NCI-H2196 (cell line): ENCODE measurements around the gene CPEB2.

Experiments
- DNase-seq: peaks from one replicate; lab custom pipeline; 2025; ENCODE audit not compliant: unreplicated experiment; lab: John Stamatoyannopoulos, UW

CPEB2 gene

DNA sequence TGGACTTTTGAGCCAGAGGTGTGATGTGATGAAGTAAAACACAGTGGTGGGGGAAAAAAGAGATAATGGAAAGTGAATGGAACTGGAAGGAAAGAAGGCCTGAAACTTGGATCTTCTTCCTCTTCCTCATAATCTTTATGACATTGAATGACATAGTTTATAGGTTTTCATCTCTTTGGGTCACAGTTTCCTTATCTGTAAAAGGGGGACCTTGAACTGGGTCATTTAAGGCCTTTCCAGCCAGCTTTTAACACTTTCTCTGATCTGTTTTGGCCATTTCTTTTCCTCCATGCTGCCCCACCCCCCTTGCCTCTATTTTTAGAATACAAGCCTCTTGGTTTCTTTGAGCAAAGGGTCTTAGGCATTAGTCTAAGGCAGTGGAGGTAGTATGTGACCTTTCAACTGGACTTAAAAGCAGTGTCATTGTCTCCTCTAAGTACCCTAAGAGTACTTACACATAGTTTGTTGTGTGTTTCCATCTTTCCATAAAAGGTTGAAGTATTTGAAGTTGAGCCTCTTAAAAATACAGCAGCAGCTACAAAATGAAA, 7.8 kb downstream of the CPEB2 start:
- no peak for DNase-seq

DNA sequence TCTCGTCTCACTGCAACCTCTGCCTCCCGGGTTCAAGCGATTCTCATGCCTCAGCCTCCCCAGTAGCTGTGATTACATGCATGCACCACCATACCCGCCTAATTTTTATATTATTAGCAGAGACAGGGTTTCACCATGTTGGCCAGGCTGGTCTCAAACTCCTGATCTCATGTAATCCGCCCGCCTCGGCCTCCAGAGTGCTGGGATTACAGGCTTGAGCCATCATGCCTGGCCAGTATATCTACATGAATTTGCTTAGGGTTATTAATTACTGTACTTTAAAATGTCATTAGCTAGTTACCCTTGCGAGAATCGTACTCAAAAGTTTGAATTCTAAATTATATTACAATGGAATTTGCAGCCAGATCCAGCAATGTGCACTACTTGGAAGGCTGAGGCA, 8.9 kb downstream of the CPEB2 start:
- no peak for DNase-seq

DNA sequence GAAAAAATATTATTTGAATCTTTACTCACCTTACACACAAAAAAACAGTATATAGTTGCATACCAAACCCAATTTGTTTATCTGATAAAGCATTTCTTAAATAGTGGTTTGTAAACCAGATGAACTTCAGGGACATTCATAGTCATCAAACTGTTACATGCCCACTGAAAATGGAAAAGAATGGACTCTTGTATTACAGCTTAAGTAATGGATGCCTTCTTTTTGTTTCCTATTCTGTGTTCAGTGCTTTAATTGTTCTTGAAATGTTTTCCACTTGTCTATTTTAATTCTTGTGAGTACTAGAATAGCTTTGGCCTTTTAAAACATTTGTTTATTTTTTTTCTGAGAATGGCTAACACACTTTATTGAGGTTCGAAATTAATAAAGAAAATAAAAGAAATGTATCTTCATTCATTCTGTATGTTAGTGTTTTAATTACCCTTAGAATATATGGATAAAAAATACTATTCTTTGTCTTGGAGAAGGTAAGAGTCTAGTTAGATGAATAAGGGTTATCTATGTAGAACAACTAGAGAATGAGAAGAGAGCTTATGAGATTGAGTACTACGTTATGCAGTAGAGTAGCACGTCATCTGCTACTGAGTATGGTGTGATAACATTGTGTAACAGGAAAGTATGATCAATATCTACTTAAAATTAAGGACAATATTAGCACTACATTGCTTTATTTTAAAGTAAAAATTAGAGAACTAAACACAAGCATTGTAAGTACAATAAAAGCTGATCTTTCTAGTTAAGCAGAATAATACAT, 9.9 kb downstream of the CPEB2 start:
- no peak for DNase-seq

DNA sequence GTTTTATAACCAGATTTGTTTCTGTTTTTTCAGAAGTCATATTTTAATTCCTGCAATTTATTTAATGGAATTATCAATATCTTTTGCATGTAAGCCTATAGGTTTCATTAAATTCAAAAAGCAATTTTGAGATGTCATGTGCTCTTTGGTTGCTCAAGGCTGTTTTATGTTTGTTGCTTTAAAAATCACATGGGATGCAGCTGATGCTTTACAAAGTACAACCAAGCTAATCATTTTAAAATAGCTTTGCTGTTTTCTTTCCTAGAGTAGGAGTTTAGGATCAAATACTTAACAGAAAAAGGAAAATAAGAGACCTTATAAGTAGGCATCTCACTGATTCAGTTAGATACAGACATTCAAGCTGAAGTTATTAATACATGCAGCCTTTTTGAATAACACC, 11.3 kb downstream of the CPEB2 start:
- DNase-seq, result no peak

GRCh38 chr4:15015170-15015569, 12.9 kb downstream of the CPEB2 start:
- DNase-seq, result no peak

GRCh38 chr4:15018361-15018760, 16.1 kb downstream of the CPEB2 start:
- no peak for DNase-seq

GRCh38 chr4:15020502-15021286, 18.4 kb downstream of the CPEB2 start:
- no peak for DNase-seq

DNA sequence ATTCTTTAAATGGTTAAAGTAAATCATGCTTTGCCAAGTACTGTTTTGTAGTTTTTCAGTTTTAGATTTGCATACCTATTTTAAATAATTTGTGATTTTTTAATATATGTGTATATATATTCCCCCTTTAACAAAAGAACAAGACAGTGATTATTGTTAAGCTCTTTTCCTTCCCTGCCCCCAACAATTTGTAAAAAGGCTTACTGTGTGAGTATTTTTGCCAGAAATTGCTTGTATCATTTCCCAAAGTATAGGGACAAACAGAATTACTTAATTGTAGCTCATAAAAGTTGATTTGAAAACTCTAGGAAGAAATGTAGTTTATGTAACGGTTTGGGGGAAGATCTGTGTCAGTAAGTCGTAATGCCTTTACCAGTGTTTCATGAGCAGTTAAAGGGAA, 19.0 kb downstream of the CPEB2 start:
- no peak for DNase-seq

DNA sequence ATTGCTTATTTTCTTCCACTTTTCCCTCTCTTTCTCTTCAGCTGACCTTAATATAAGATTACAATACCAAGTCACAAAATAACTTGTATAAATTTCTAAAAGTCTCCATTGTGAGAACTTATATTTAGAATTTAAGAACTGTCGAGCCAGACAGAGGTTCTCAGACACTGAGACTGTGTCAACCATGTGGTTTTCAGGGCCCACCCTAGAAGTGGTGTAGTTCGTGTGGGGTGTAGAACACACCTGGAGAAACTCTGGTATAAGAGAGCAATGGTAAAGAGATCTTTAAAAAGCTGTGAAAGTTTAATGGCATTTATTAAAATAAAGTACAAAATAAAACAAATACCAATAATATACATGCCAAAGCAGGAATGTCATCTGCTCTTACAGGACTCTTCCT, 19.7 kb downstream of the CPEB2 start:
- DNase-seq, result no peak

GRCh38 chr4:15024386-15024785, 22.1 kb downstream of the CPEB2 start:
- no peak for DNase-seq

- no peak for DNase-seq
Measured at GRCh38 chr4:15025693-15026092, 23.4 kb downstream of the CPEB2 start.

- DNase-seq, result no peak
Measured at GRCh38 chr4:15027921-15028435, 25.7 kb downstream of the CPEB2 start.

- DNase-seq, result no peak
Measured at GRCh38 chr4:15031197-15031596, 28.9 kb downstream of the CPEB2 start.

DNA sequence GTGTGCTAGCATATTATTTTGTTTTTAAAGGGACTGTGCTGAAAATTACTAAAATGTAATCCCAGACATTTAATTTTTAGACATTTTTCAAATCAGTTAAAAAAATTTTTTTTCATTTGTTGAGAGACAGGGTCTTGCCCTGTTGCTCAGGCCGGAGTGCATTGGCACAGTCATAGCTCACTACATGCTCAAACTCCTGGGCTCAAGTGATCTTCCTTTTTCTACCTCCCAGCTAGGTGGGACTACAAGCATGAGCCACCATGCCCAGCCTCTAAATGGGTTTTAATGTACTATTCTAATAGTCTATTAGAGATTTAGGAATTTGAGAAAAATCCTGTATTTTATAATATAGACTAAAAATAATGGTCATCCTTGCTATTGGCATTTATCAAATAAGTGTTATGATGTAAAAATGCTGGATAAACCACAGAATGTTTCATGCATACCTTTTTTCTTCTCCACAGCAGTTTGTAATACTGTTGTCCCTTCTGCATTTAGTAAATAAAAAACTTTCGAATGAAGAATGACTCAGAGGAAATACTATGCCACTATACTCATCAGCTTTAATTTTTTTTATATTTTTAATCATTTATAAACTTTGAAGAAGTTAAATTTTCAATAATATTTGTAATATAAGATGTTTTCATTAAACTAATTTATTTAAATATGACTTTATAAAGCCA, 29.9 kb downstream of the CPEB2 start:
- DNase-seq, result no peak

DNA sequence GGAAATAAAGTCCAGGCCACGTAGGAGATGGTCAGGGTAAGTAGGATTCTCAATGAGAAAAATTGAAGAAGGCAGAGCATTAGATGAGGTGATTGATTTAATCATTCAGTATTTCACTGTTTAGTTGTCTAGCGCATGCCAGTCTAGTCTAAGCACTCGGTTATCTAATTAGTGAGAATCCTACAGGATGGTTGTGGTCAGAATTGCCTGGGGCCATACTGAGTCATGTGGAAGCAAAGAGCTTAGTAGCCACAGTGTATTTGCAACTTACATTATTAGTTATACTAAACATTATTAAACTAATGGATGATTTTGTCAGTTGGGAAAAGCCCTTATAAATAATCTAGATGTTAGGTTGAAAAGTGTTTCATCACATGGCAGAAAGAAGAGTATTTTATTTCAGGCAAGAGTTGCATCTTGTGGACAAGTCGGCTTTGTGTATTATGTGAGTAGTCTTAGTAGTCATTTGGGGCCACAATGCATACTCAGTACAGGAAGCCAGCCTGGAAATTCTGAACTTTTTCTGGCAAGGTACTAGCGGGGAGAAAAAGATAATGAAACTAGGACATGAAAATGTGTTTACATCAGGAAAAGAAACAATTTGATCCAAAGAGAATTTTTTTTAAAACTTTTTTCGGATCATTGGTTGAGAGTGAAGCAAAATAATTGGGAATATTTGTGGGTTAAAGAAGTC, 31.9 kb downstream of the CPEB2 start:
- DNase-seq, result no peak

GRCh38 chr4:15035159-15035558, 32.9 kb downstream of the CPEB2 start:
- no peak for DNase-seq

GRCh38 chr4:15037923-15038541, 35.8 kb downstream of the CPEB2 start:
- DNase-seq, result no peak

GRCh38 chr4:15040916-15041463, 38.7 kb downstream of the CPEB2 start:
- no peak for DNase-seq

DNA sequence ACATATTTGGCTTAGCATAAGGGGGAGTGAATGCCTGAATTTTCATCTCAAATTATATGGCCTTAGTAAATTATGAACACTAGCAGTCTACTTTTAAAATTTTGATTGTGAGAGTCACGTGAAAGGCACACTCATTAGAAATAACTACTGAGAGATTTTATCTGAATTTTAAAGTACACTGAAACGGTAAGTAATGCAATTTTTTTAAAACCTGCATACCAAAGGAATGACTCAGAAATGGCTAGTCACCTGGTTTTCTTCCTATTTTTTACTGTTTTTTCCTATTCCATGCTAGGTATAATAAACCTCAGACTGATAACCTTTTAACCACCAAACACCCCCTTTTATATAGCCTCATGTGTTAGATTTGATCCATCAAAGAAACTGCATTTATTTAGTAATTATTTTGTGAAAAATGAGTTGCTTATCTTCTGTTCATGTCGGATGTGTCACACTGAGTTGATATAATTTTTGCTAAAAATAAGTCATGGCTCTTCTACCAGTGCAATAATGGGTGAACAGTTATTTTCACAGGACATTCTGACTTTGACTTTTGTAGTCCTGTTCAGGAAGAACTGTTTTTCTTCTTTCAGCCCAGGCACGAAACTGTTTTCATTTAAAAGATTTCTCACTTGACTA, 40.4 kb downstream of the CPEB2 start:
- DNase-seq, result no peak

DNA sequence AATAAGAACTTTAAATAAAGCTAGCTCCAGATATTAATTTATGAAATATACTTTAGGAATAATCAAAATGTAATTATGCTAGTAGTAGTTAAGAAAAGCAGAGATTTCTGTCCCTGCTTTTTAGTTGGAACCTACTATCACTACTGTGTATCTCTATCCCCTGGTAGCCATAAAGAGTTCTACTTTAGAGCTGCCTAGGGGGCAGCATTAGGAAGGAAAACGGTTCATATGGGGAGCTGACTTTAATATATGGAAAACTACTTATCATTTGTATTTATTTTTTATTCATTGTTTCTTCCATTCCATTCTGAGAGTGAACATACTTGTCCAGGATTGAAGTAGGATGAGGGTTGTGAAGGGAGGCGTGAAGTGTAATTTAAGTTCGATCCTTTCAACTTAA, 40.9 kb downstream of the CPEB2 start:
- no peak for DNase-seq
